Tibial nerve (tissue), 4 donors: ENCODE results near the gene NUDC.

Experiments
- EP300 ChIP-seq, 2 donors: sonication (generic); formaldehyde crosslinking; IDR thresholded peaks; one replicate each; pipeline ENCODE4 v1.6.1; 2017; ENCODE audit warnings: antibody characterized with exemption in 2 of 2, mild to moderate bottlenecking in 1 of 2
- POLR2A ChIP-seq, 2 donors: fragments of 450-650 bp; IDR thresholded peaks; one replicate each; pipeline ENCODE4 v1.6.1; 2017; ENCODE audit warnings: antibody characterized with exemption in 2 of 2, mild to moderate bottlenecking in 2 of 2, moderate library complexity in 2 of 2
- TF ChIP-seq, protein P1 (sequence below), 5 experiments: fragments of 200-600 bp in 3 of 5; fragments of 450-650 bp in 2 of 5; sonication (generic) in 3 of 5; IDR thresholded peaks; one replicate each; pipeline ENCODE4 v1.5.1; 2016 to 2019; ENCODE audit warnings: antibody characterized with exemption in 5 of 5, mild to moderate bottlenecking in 3 of 5, moderate library complexity in 2 of 5

DNA sequence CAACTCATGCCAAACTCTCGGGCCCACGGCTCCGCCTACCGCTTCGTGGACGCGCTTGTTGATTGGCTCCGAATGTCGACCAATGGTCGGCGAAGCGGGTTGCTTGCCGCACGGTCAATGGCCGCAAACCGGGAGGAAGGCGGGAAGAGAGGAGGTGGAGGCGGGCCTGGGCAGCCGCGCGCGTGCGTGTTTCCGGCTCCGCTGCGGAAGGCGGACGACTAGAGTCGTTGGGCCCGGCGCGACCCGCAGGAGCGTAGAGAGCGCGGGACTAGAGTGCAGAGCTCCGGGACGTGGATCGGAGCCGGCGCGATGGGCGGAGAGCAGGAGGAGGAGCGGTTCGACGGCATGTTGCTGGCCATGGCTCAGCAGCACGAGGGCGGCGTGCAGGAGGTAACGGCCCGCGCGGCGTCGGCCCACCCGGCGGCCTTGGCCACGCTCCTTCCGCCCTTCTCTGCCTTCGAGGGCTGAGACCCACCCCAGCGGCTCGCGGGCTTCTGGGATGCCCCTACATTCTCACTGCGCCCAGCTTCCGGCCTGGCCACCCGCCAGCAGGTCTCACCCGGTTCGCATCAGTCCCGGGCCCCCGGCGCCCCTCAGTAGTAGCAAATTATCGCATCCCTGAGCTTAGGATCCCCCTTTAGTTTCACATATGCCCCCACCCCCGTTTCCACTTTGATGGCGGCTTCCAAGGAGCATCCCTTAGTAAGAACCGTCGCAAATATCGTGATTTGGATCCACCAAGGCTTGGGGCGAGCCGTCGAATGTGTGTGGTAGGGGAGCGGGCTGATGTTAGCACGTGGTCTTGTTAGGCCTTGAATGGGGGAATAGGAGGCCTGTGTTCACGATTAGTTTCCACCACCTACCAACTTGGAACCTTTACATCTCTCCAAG, at the start of gene NUDC:
- TF ChIP-seq, protein P1, sequence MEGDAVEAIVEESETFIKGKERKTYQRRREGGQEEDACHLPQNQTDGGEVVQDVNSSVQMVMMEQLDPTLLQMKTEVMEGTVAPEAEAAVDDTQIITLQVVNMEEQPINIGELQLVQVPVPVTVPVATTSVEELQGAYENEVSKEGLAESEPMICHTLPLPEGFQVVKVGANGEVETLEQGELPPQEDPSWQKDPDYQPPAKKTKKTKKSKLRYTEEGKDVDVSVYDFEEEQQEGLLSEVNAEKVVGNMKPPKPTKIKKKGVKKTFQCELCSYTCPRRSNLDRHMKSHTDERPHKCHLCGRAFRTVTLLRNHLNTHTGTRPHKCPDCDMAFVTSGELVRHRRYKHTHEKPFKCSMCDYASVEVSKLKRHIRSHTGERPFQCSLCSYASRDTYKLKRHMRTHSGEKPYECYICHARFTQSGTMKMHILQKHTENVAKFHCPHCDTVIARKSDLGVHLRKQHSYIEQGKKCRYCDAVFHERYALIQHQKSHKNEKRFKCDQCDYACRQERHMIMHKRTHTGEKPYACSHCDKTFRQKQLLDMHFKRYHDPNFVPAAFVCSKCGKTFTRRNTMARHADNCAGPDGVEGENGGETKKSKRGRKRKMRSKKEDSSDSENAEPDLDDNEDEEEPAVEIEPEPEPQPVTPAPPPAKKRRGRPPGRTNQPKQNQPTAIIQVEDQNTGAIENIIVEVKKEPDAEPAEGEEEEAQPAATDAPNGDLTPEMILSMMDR (IDR thresholded peaks at IDR 0.05), result peak in 1 of 5 experiments; percentile 33
- TF ChIP-seq POLR2A (IDR thresholded peaks at IDR 0.05), result peak; percentile 84 to 95
- peak; percentile 89 to 98 for TF ChIP-seq EP300 (IDR thresholded peaks at IDR 0.05)
